Neural cell (in vitro differentiated cells): ENCODE data around the gene EPS8L2. TPM values are rescaled to one million over a fixed set of nuclear protein-coding genes. Genes with fewer than 3 reads are reported as not detected.

ENCODE experiments used
- H2AFZ ChIP-seq: fragments of 200-600, 300-800 bp; sonication (generic), shearing (Covaris generic); 2 replicates; pipeline ENCODE4 v1.6.0; 2014; ENCODE audit warnings: low read depth, mild to moderate bottlenecking, antibody characterized with exemption, low read length, moderate library complexity
- H3F3A ChIP-seq: fragments of 200-600 bp; shearing (Covaris generic); 2 replicates; pipeline ENCODE4 v1.6.1; 2016; ENCODE audit warnings: mild to moderate bottlenecking, moderate library complexity, mixed read lengths, antibody characterized with exemption, low read length; ENCODE audit not compliant: insufficient read depth, poor library complexity, severe bottlenecking
- H3K27ac ChIP-seq: fragments of 200-600, 300-800 bp; sonication (generic), shearing (Covaris generic); 2 replicates; pipeline ENCODE4 v1.5.1; 2014; ENCODE audit warnings: mild to moderate bottlenecking, low read length, moderate library complexity
- H3K27me3 ChIP-seq: fragments of 300-800, 200-600 bp; sonication (generic), shearing (Covaris generic); 2 replicates; pipeline ENCODE4 v1.6.0; 2014; ENCODE audit warnings: mild to moderate bottlenecking, low read depth, low read length, moderate library complexity; ENCODE audit not compliant: insufficient read depth
- H3K36me3 ChIP-seq: fragments of 300-800, 200-600 bp; sonication (generic), shearing (Covaris generic); 2 replicates; pipeline ENCODE4 v1.5.1; 2014; ENCODE audit warnings: mild to moderate bottlenecking, antibody characterized with exemption, low read length, moderate library complexity; ENCODE audit not compliant: insufficient read depth
- H3K4me2 ChIP-seq: fragments of 300-800, 200-600 bp; sonication (generic), shearing (Covaris generic); 2 replicates; pipeline ENCODE4 v1.6.0; 2014; ENCODE audit warnings: mild to moderate bottlenecking, low read length
- H3K4me3 ChIP-seq: fragments of 300-800, 200-600 bp; sonication (generic), shearing (Covaris generic); 2 replicates; pipeline ENCODE4 v1.5.1; 2014; ENCODE audit warnings: mild to moderate bottlenecking, low read length, moderate library complexity
- H3K79me2 ChIP-seq: fragments of 200-600 bp; shearing (Covaris generic); replicated peaks from 2 replicates; pipeline ENCODE4 v1.6.0; 2014; ENCODE audit warnings: mild to moderate bottlenecking, low read length, moderate library complexity; ENCODE audit not compliant: insufficient read depth
- H3K9ac ChIP-seq: fragments of 300-800, 200-600 bp; sonication (generic), shearing (Covaris generic); 2 replicates; pipeline ENCODE4 v1.6.1; 2016; ENCODE audit warnings: mild to moderate bottlenecking, low read length, mixed read lengths
- H3K9me2 ChIP-seq: fragments of 200-600 bp; shearing (Covaris generic); 2 replicates; pipeline ENCODE4 v1.6.1; 2016; ENCODE audit warnings: mild to moderate bottlenecking, low read length, mixed read lengths; ENCODE audit not compliant: insufficient read depth
- H3K9me3 ChIP-seq: fragments of 200-600, 300-800 bp; sonication (generic), shearing (Covaris generic); 2 replicates; pipeline ENCODE4 v1.6.1; 2016; ENCODE audit warnings: mild to moderate bottlenecking, mixed run types, low read length, moderate library complexity, mixed read lengths
- H4K20me1 ChIP-seq: fragments of 200-600 bp; shearing (Covaris generic); 2 replicates; pipeline ENCODE4 v1.6.1; 2016; ENCODE audit warnings: mild to moderate bottlenecking, mixed run types; ENCODE audit not compliant: insufficient read depth
- EP300 ChIP-seq: fragments of 450-650 bp; conservative IDR thresholded peaks from 2 replicates; pipeline ENCODE4 v1.6.1; 2014; ENCODE audit warnings: antibody characterized with exemption, mild to moderate bottlenecking, moderate library complexity; ENCODE audit not compliant: poor library complexity, severe bottlenecking
- EZH2 ChIP-seq: fragments of 200-600, 300-800 bp; shearing (Covaris generic), sonication (generic); IDR thresholded peaks from 2 replicates; pipeline ENCODE4 v1.6.1; 2014; ENCODE audit warnings: antibody characterized with exemption, low read length, borderline replicate concordance, mild to moderate bottlenecking; ENCODE audit not compliant: insufficient read depth, poor library complexity, severe bottlenecking
- MXI1 ChIP-seq: fragments of 450-650 bp; conservative IDR thresholded peaks from 2 replicates; pipeline ENCODE4 v1.6.1; 2014; ENCODE audit warnings: antibody characterized with exemption, mild to moderate bottlenecking; ENCODE audit not compliant: poor library complexity, severe bottlenecking
- POLR2AphosphoS5 ChIP-seq: IDR thresholded peaks from 2 replicates; pipeline ENCODE4 v1.6.1; 2012
- RAD21 ChIP-seq: fragments of 450-650 bp; conservative IDR thresholded peaks from 2 replicates; pipeline ENCODE4 v1.6.1; 2014; ENCODE audit warnings: antibody characterized with exemption, mild to moderate bottlenecking, moderate library complexity
- REST ChIP-seq: IDR thresholded peaks from 2 replicates; pipeline ENCODE4 v1.6.1; 2012; ENCODE audit warnings: borderline replicate concordance
- SMC3 ChIP-seq: fragments of 450-650 bp; conservative IDR thresholded peaks from 2 replicates; pipeline ENCODE4 v1.6.1; 2014; ENCODE audit warnings: antibody characterized with exemption, mild to moderate bottlenecking, moderate library complexity; ENCODE audit not compliant: poor library complexity
- TAF1 ChIP-seq: IDR thresholded peaks from 2 replicates; pipeline ENCODE4 v1.6.1; 2012; ENCODE audit warnings: low read depth
- polyA plus RNA-seq: library from polyadenylated mRNA; depleted of rRNA; stranded (reverse); fragments of >200 nt; gene quantifications from 2 replicates; pipeline ENCODE4 v1.2.3, GENCODE V29; 2014
- TF ChIP-seq, protein P1 (sequence below): fragments of 450-650 bp; IDR thresholded peaks from 2 replicates; pipeline ENCODE4 v1.5.1; 2014; ENCODE audit warnings: antibody characterized with exemption, mild to moderate bottlenecking, moderate library complexity; ENCODE audit not compliant: poor library complexity, severe bottlenecking

The EPS8L2 gene
- polyA plus RNA-seq, 1 donor from 2014 or later, result 7.5 TPM

DNA sequence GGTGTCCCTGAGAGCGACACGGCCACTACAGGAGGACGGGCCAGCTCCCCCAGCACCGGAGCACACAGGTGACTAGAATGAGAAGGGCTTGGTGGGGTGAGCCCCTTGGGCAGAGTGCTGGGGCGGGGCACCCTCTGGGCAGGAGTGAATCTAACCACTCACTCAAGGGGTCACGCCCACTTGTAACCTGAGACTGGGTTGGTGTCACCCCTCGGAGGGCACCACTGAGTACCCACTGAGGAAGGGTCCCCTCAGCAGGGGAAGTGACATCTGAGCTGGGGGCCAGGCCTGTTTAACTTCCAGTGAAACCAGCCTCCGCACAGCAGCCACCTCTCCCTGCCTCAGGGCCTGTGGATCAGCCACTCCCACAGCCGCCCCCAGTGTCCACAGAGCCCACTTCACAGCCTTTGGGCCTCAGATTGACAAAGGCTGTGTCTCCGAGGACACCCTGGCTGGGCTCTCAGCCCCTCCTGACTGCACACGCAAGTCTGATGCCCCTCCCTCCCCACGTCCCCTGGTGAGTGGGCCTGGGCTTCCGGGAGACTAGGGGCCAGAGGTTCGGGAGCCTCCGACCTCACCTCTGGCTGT is 65.7 kb downstream of the EPS8L2 start:
- peaks cover 3% of the 10 kb centered on the region for H4K20me1 ChIP-seq
- H3K36me3 ChIP-seq, result no peaks in the 10 kb centered on the region
- no peak overlapping the region for H2AFZ ChIP-seq
- no peaks in the 10 kb centered on the region for H3F3A ChIP-seq
- no peaks in the 10 kb centered on the region for H3K9me2 ChIP-seq
- no peak overlapping the region for H3K4me3 ChIP-seq
- H3K27me3 ChIP-seq, result no peaks in the 10 kb centered on the region
- TF ChIP-seq RAD21, result no peak
- TF ChIP-seq SMC3, result no peak
- TF ChIP-seq EP300, result no peak
- TF ChIP-seq, protein P1, sequence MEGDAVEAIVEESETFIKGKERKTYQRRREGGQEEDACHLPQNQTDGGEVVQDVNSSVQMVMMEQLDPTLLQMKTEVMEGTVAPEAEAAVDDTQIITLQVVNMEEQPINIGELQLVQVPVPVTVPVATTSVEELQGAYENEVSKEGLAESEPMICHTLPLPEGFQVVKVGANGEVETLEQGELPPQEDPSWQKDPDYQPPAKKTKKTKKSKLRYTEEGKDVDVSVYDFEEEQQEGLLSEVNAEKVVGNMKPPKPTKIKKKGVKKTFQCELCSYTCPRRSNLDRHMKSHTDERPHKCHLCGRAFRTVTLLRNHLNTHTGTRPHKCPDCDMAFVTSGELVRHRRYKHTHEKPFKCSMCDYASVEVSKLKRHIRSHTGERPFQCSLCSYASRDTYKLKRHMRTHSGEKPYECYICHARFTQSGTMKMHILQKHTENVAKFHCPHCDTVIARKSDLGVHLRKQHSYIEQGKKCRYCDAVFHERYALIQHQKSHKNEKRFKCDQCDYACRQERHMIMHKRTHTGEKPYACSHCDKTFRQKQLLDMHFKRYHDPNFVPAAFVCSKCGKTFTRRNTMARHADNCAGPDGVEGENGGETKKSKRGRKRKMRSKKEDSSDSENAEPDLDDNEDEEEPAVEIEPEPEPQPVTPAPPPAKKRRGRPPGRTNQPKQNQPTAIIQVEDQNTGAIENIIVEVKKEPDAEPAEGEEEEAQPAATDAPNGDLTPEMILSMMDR, result no peak
- no peak for TF ChIP-seq TAF1
- TF ChIP-seq REST, result no peak
- no peak overlapping the region for H3K27ac ChIP-seq
- no peak overlapping the region for H3K9ac ChIP-seq
- no peaks in the 10 kb centered on the region for H3K9me3 ChIP-seq
- no peak overlapping the region for H3K4me2 ChIP-seq
- H3K79me2 ChIP-seq, result peaks cover 22% of the 10 kb centered on the region

- TF ChIP-seq REST (no peak), SMC3 (no peak), POLR2AphosphoS5 (no peak), RAD21 (no peak), EZH2 (no peak), MXI1 (no peak), EP300 (no peak), TAF1 (no peak)
- TF ChIP-seq, protein P1, result no peak
- H3K27ac ChIP-seq, result no peak overlapping the region
- H3K9me2 ChIP-seq, result no peaks in the 10 kb centered on the region
- no peaks in the 10 kb centered on the region for H3K36me3 ChIP-seq
- H4K20me1 ChIP-seq, result peaks cover 3% of the 10 kb centered on the region
- no peak overlapping the region for H3K4me3 ChIP-seq
- no peaks in the 10 kb centered on the region for H3K9me3 ChIP-seq
- H2AFZ ChIP-seq, result no peak overlapping the region
- H3K9ac ChIP-seq, result no peak overlapping the region
- peaks cover 23% of the 10 kb centered on the region for H3K79me2 ChIP-seq
- no peaks in the 10 kb centered on the region for H3K27me3 ChIP-seq
- H3F3A ChIP-seq, result no peaks in the 10 kb centered on the region
- H3K4me2 ChIP-seq, result no peak overlapping the region
These were observed 66.7 kb downstream of the EPS8L2 start for GRCh38 chr11:772429-773390.
